Breast epithelium (tissue), 4 donors: ENCODE data around the gene HEXD. TPM values are rescaled to one million over a fixed set of nuclear protein-coding genes. Genes with fewer than 3 reads are reported as not detected.

Source experiments
- DNase-seq, 2 donors: peaks; one replicate each; pipeline ENCODE4 v3.0.0-alpha.2; 2019; ENCODE audit warnings: low spot score in 2 of 2
- H3K27ac ChIP-seq, 2 donors: fragments of 200-600 bp; sonication (generic) in 1 of 2; one replicate each; pipeline ENCODE4 v1.5.1; 2016 to 2019; ENCODE audit warnings: mild to moderate bottlenecking in 1 of 2
- H3K27me3 ChIP-seq, 2 donors: fragments of 200-600 bp; sonication (generic) in 1 of 2; one replicate each; pipeline versions ENCODE4 v1.5.1 to v1.6.0; 2017 to 2019; ENCODE audit warnings: control low read depth in 1 of 2, mild to moderate bottlenecking in 1 of 2
- H3K36me3 ChIP-seq: fragments of 200-600 bp; one replicate; pipeline ENCODE4 v1.5.1; 2019
- H3K4me1 ChIP-seq, 2 donors: fragments of 200-600 bp; sonication (generic); one replicate each; pipeline ENCODE4 v1.5.1; 2016 to 2019; ENCODE audit warnings: control low read depth in 1 of 2
- H3K4me3 ChIP-seq, 3 donors: fragments of 200-600 bp; sonication (generic); 1 replicate in 2 of 3; 2 replicates in 1 of 3; pipeline ENCODE4 v1.5.1; 2016 to 2019; ENCODE audit warnings: mild to moderate bottlenecking in 3 of 3, moderate library complexity in 2 of 3
- H3K9me3 ChIP-seq, 2 donors: fragments of 200-600 bp; sonication (generic) in 1 of 2; one replicate each; pipeline ENCODE4 v1.5.1; 2016 to 2019; ENCODE audit warnings: control low read depth in 1 of 2
- CTCF ChIP-seq, 3 donors: fragments of 450-650 bp; IDR thresholded peaks; one replicate each; pipeline ENCODE4 v1.5.1; 2016 to 2017; ENCODE audit warnings: antibody characterized with exemption in 3 of 3, mild to moderate bottlenecking in 3 of 3, moderate library complexity in 3 of 3
- POLR2A ChIP-seq: fragments of 450-650 bp; IDR thresholded peaks from one replicate; pipeline ENCODE4 v1.6.1; 2016; ENCODE audit warnings: antibody characterized with exemption, mild to moderate bottlenecking, moderate library complexity
- POLR2AphosphoS5 ChIP-seq, 3 donors: sonication (generic); formaldehyde crosslinking; IDR thresholded peaks; one replicate each; pipeline ENCODE4 v1.6.1; 2017; ENCODE audit warnings: antibody characterized with exemption in 3 of 3
- intact Hi-C: fragments of 100-400 bp; cut with DNase I; formaldehyde crosslinking; loops from one replicate; pipeline ENCODE4 v1.15.1; 2023; ENCODE audit warnings: low total_unique reads
- total RNA-seq, 3 donors: library from RNA; depleted of rRNA; stranded (reverse); fragments of >200 nt; gene quantifications; one replicate each; pipeline ENCODE4 v1.1.0, GENCODE V29; 2016

HEXD gene
- total RNA-seq, 3 donors from 2014 or later = 48.2 to 157 (median 68.2) TPM

DNA sequence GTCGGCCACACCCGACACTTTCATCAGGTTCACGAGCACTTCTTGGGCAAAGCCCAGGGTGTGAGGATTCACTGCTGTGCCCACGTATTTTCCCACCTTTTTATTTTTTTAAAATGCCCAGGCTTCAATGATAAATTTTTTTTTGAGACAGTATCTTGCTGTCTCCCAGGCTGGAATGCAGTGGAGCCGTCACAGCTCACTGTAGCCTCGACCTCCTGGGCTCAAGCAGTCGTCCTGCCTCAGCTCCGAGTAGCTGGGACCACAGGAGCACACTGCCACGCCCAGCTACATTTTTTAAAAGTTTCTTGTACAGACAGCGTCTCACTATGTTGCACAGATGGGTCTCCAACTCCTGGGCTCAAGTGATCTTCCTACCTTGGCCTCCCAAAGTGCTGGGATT lies 28.8 kb upstream of the HEXD start:
- intact Hi-C loops = no loop called here
- H3K9me3 ChIP-seq = no peaks in the 10 kb centered on the region
- no peaks in the 10 kb centered on the region for H3K36me3 ChIP-seq
- TF ChIP-seq POLR2AphosphoS5 (IDR thresholded peaks at IDR 0.05) (no peak), CTCF (IDR thresholded peaks at IDR 0.05) (no peak), POLR2A (no peak)
- no peak overlapping the region for H3K27ac ChIP-seq
- no peak for DNase-seq
- H3K27me3 ChIP-seq = peaks cover 0 to 22% of the 10 kb centered on the region in 2 donors
- no peak overlapping the region for H3K4me3 ChIP-seq
- peaks cover 0 to 13% of the 10 kb centered on the region in 2 donors for H3K4me1 ChIP-seq

DNA sequence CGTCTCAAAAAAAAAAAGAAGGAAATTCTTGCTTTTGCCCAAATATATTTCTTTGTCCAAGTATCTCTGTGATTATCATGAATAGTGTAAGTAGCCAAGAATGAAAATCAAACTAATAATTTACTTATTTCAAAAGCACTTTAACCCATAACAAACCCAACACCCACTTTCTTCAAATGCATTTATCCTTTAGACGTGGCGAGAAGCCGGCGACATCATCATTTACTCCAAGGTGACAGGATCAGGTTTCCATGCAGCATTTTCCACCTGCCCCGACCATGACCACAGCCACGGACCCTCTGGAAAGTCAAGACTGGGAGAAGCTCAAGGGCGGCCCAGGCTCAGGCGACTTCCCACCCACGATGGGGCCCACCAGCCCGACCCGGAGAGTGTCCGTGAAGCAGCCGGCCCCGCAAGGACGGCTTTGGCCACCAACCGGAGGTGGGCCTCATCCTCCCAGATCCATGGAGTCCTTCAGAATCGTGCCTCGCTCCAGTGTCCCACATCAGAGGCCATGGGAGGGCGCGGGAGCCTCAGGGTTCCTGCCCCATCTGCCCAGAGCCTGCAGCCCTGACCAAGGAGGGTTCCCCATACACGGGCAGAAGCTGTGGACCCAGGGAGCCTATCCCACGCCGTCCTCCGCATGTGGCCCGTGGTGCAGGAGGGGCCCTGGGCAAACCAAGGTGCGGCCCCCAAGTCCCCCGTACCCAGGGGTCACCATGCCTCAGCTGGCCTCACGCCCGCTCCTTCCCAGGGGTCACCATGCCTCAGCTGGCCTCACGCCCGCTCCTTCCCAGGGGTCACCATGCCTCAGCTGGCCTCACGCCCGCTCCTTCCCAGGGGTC lies 27.9 kb upstream of the HEXD start:
- no peak for DNase-seq
- Histone ChIP-seq H3K9me3 (no peaks in the 10 kb centered on the region), H3K36me3 (no peaks in the 10 kb centered on the region), H3K27me3 (peaks cover 0 to 22% of the 10 kb centered on the region in 2 donors), H3K4me3 (no peak overlapping the region), H3K27ac (no peak overlapping the region), H3K4me1 (peaks cover 0 to 7% of the 10 kb centered on the region in 2 donors)
- intact Hi-C loops = no loop called here
- no peak for TF ChIP-seq POLR2AphosphoS5 (IDR thresholded peaks at IDR 0.05)

- intact Hi-C loops = no loop called here
- TF ChIP-seq POLR2AphosphoS5 (IDR thresholded peaks at IDR 0.05) (no peak), POLR2A (no peak)
- Histone ChIP-seq H3K36me3 (no peaks in the 10 kb centered on the region), H3K4me1 (peaks cover 0 to 4% of the 10 kb centered on the region in 2 donors), H3K4me3 (no peak overlapping the region), H3K9me3 (no peaks in the 10 kb centered on the region), H3K27ac (no peak overlapping the region), H3K27me3 (peaks cover 0 to 22% of the 10 kb centered on the region in 2 donors)
- DNase-seq = no peak
Observed at GRCh38 chr17:82390860-82391435, 27.2 kb upstream of the HEXD start.

- Histone ChIP-seq H3K4me1 (peaks cover 0 to 3% of the 10 kb centered on the region in 2 donors), H3K27me3 (peaks cover 0 to 17% of the 10 kb centered on the region in 2 donors), H3K36me3 (no peaks in the 10 kb centered on the region), H3K9me3 (no peaks in the 10 kb centered on the region), H3K4me3 (no peak overlapping the region), H3K27ac (no peak overlapping the region)
- no peak for DNase-seq
- TF ChIP-seq POLR2AphosphoS5 (IDR thresholded peaks at IDR 0.05) (no peak), CTCF (IDR thresholded peaks at IDR 0.05) (no peak), POLR2A (no peak)
- intact Hi-C loops = no loop called here
Observed at GRCh38 chr17:82391496-82392066, 26.6 kb upstream of the HEXD start.

GRCh38 chr17:82392209-82392920 lies 25.8 kb upstream of the HEXD start:
- H3K27ac ChIP-seq = no peak overlapping the region

More at GRCh38 chr17:82392209-82392920, 25.8 kb upstream of the HEXD start:
- no peak for DNase-seq
- intact Hi-C loops = no loop called here
- H3K36me3 ChIP-seq = no peaks in the 10 kb centered on the region
- H3K27me3 ChIP-seq = peaks cover 0 to 10% of the 10 kb centered on the region in 2 donors
- no peak for TF ChIP-seq CTCF (IDR thresholded peaks at IDR 0.05)
- no peak for TF ChIP-seq POLR2AphosphoS5 (IDR thresholded peaks at IDR 0.05)
- no peak for TF ChIP-seq POLR2A
- no peak overlapping the region for H3K4me3 ChIP-seq
- no peaks in the 10 kb centered on the region for H3K9me3 ChIP-seq
- H3K4me1 ChIP-seq = no peaks in the 10 kb centered on the region
